ENCODE data around the gene CT45A9. TPM values are rescaled to one million over a fixed set of nuclear protein-coding genes. Genes with fewer than 3 reads are reported as not detected.
A peak's percentile ranks its signal among the peaks of the same experiment; 100 is the strongest.
"Not testable (repeated sequence)": the region's sequence is repeated elsewhere in the genome, so short reads cannot be mapped to it uniquely, and the experiment has no call there.

CT45A9 gene
- total RNA-seq, result not detected

GRCh38 chrX:135871712-135872111, at the start of gene CT45A9:
Gene CT45A9, minus strand, starts transcription at chrX:135871812. Its CDS starts 3,751 bp downstream, at chrX:135868061.
- POLR2A ChIA-PET; DNase-seq; H3K9me3 Mint-ChIP-seq; CTCF ChIA-PET; H3K4me1 Mint-ChIP-seq; H3K4me3 Mint-ChIP-seq; H3K27me3 Mint-ChIP-seq; H3K36me3 Mint-ChIP-seq (ENCODE audit: low read depth); H3K27ac Mint-ChIP-seq: not testable (repeated sequence)

GRCh38 chrX:135920516-135920915, 48.9 kb upstream of the CT45A9 start:
- not testable (repeated sequence) for H3K27me3 Mint-ChIP-seq
- CTCF ChIA-PET, result interaction anchor here (0.6 kb wide), 1 partner anchor 162 kb away, joined by 3 read pairs; no protein-coding TSS in a partner anchor

GRCh38 chrX:135914404-135914803, 42.8 kb upstream of the CT45A9 start:
- no peak overlapping the region for H3K27ac Mint-ChIP-seq

More at GRCh38 chrX:135920516-135920915, 48.9 kb upstream of the CT45A9 start:
- H3K4me1 Mint-ChIP-seq; H3K9me3 Mint-ChIP-seq; H3K27ac Mint-ChIP-seq; H3K4me3 Mint-ChIP-seq; DNase-seq; POLR2A ChIA-PET; H3K36me3 Mint-ChIP-seq (ENCODE audit: low read depth): not testable (repeated sequence)

GRCh38 chrX:135910251-135910650, 38.6 kb upstream of the CT45A9 start:
- ChIA-PET CTCF (no interaction called here), POLR2A (no interaction called here)
- Mint-ChIP-seq H3K27me3 (peaks cover 5% of the 10 kb centered on the region), H3K4me3 (no peak overlapping the region), H3K9me3 (no peaks in the 10 kb centered on the region), H3K27ac (no peak overlapping the region), H3K4me1 (no peaks in the 10 kb centered on the region), H3K36me3 (ENCODE audit: low read depth) (no peaks in the 10 kb centered on the region)
- no peak for DNase-seq

More at GRCh38 chrX:135914404-135914803, 42.8 kb upstream of the CT45A9 start:
- Mint-ChIP-seq H3K27me3 (peaks cover 5% of the 10 kb centered on the region), H3K36me3 (ENCODE audit: low read depth) (no peaks in the 10 kb centered on the region), H3K4me3 (no peak overlapping the region), H3K9me3 (no peaks in the 10 kb centered on the region), H3K4me1 (no peaks in the 10 kb centered on the region)
- DNase-seq, result no peak
- ChIA-PET CTCF (no interaction called here), POLR2A (no interaction called here)

GRCh38 chrX:135893294-135893817, 21.7 kb upstream of the CT45A9 start, which contains the start of the genes CT45A10 and SAGE1:
Gene CT45A10, minus strand, starts transcription at chrX:135893444. Its CDS starts 8,100 bp downstream, at chrX:135885344.
Gene SAGE1, plus strand, starts transcription at chrX:135893716. Its CDS starts 2,527 bp downstream, at chrX:135896243.
- Mint-ChIP-seq H3K4me3 (no peak within 1 kb of the TSS), H3K36me3 (ENCODE audit: low read depth) (no peaks in the 10 kb centered on the region), H3K9me3 (no peaks in the 10 kb centered on the region), H3K4me1 (no peaks in the 10 kb centered on the region), H3K27me3 (no peaks in the 10 kb centered on the region), H3K27ac (no peak within 1 kb of the TSS)
- ChIA-PET CTCF (no interaction called here), POLR2A (no interaction called here)
- DNase-seq, result no peak

GRCh38 chrX:135892781-135893180, 21.2 kb upstream of the CT45A9 start:
- H3K9me3 Mint-ChIP-seq, result no peaks in the 10 kb centered on the region
- H3K4me1 Mint-ChIP-seq, result no peaks in the 10 kb centered on the region
- H3K27ac Mint-ChIP-seq, result no peak overlapping the region
- H3K4me3 Mint-ChIP-seq, result no peak overlapping the region
- ChIA-PET CTCF (no interaction called here), POLR2A (no interaction called here)
- H3K36me3 Mint-ChIP-seq (ENCODE audit: low read depth), result no peaks in the 10 kb centered on the region
- no peak for DNase-seq
- H3K27me3 Mint-ChIP-seq, result no peaks in the 10 kb centered on the region

GRCh38 chrX:135890087-135890585, 18.5 kb upstream of the CT45A9 start:
- CTCF ChIA-PET, result interaction anchor here (0.6 kb wide), 1 partner anchor 1622 kb away, joined by 3 read pairs; no protein-coding TSS in a partner anchor

GRCh38 chrX:135888976-135889375, 17.4 kb upstream of the CT45A9 start:
- H3K27ac Mint-ChIP-seq; H3K27me3 Mint-ChIP-seq; POLR2A ChIA-PET; CTCF ChIA-PET; H3K4me3 Mint-ChIP-seq; H3K9me3 Mint-ChIP-seq; H3K36me3 Mint-ChIP-seq (ENCODE audit: low read depth); H3K4me1 Mint-ChIP-seq: not testable (repeated sequence)
- peak; percentile 37 for DNase-seq

More at GRCh38 chrX:135890087-135890585, 18.5 kb upstream of the CT45A9 start:
- no peaks in the 10 kb centered on the region for H3K4me1 Mint-ChIP-seq
- no peaks in the 10 kb centered on the region for H3K27me3 Mint-ChIP-seq
- H3K4me3 Mint-ChIP-seq, result no peak overlapping the region
- POLR2A ChIA-PET, result no interaction called here
- no peak for DNase-seq
- H3K36me3 Mint-ChIP-seq (ENCODE audit: low read depth), result no peaks in the 10 kb centered on the region
- no peaks in the 10 kb centered on the region for H3K9me3 Mint-ChIP-seq
- no peak overlapping the region for H3K27ac Mint-ChIP-seq

GRCh38 chrX:135888230-135888629, 16.6 kb upstream of the CT45A9 start:
- CTCF ChIA-PET; H3K9me3 Mint-ChIP-seq; H3K4me1 Mint-ChIP-seq; H3K27me3 Mint-ChIP-seq; DNase-seq; POLR2A ChIA-PET; H3K36me3 Mint-ChIP-seq (ENCODE audit: low read depth); H3K4me3 Mint-ChIP-seq; H3K27ac Mint-ChIP-seq: not testable (repeated sequence)

GRCh38 chrX:135882741-135883140, 11.1 kb upstream of the CT45A9 start:
- POLR2A ChIA-PET; H3K27ac Mint-ChIP-seq; H3K27me3 Mint-ChIP-seq; H3K9me3 Mint-ChIP-seq; H3K4me1 Mint-ChIP-seq; H3K36me3 Mint-ChIP-seq (ENCODE audit: low read depth); DNase-seq; CTCF ChIA-PET; H3K4me3 Mint-ChIP-seq: not testable (repeated sequence)

- CTCF ChIA-PET; DNase-seq; H3K36me3 Mint-ChIP-seq (ENCODE audit: low read depth); H3K4me3 Mint-ChIP-seq; H3K9me3 Mint-ChIP-seq; H3K4me1 Mint-ChIP-seq; H3K27ac Mint-ChIP-seq; H3K27me3 Mint-ChIP-seq; POLR2A ChIA-PET: not testable (repeated sequence)
Measured at GRCh38 chrX:135854438-135854837, 17.2 kb downstream of the CT45A9 start, which contains the start of gene CT45A8. Gene CT45A8, minus strand, starts transcription at chrX:135854538. Its CDS starts 3,755 bp downstream, at chrX:135850783.

- H3K27ac Mint-ChIP-seq; H3K27me3 Mint-ChIP-seq; H3K4me3 Mint-ChIP-seq; POLR2A ChIA-PET; H3K36me3 Mint-ChIP-seq (ENCODE audit: low read depth); H3K4me1 Mint-ChIP-seq; CTCF ChIA-PET; H3K9me3 Mint-ChIP-seq; DNase-seq: not testable (repeated sequence)
Measured at GRCh38 chrX:135837180-135837579, 34.4 kb downstream of the CT45A9 start, which contains the start of gene CT45A7. Gene CT45A7, minus strand, starts transcription at chrX:135837280. Its CDS starts 3,747 bp downstream, at chrX:135833533.

- H3K9me3 Mint-ChIP-seq; CTCF ChIA-PET; POLR2A ChIA-PET; H3K27ac Mint-ChIP-seq; H3K4me1 Mint-ChIP-seq; H3K36me3 Mint-ChIP-seq (ENCODE audit: low read depth); H3K27me3 Mint-ChIP-seq; DNase-seq; H3K4me3 Mint-ChIP-seq: not testable (repeated sequence)
Measured at GRCh38 chrX:135819912-135820311, 51.7 kb downstream of the CT45A9 start, which contains the start of gene CT45A2. Gene CT45A2, minus strand, starts transcription at chrX:135820012. Its CDS starts 3,747 bp downstream, at chrX:135816265.

Measured in activated CD4-positive, alpha-beta T cell treated with anti-CD3 and anti-CD28 coated beads, Interleukin-2, amount 10 ng/mL, durations not matched to agents 7 days and 5 days (primary cell).